Neural cell (in vitro differentiated cells): ENCODE measurements around the gene DGKI. TPM values are rescaled to one million over a fixed set of nuclear protein-coding genes. Genes with fewer than 3 reads are reported as not detected.

Experiments used
- H2AFZ ChIP-seq: fragments of 200-600, 300-800 bp; sonication (generic), shearing (Covaris generic); 2 replicates; pipeline ENCODE4 v1.6.0; 2014; ENCODE audit warnings: low read depth, mild to moderate bottlenecking, antibody characterized with exemption, low read length, moderate library complexity
- H3F3A ChIP-seq: fragments of 200-600 bp; shearing (Covaris generic); 2 replicates; pipeline ENCODE4 v1.6.1; 2016; ENCODE audit warnings: mild to moderate bottlenecking, moderate library complexity, mixed read lengths, antibody characterized with exemption, low read length; ENCODE audit not compliant: insufficient read depth, poor library complexity, severe bottlenecking
- H3K27ac ChIP-seq: fragments of 200-600, 300-800 bp; sonication (generic), shearing (Covaris generic); 2 replicates; pipeline ENCODE4 v1.5.1; 2014; ENCODE audit warnings: mild to moderate bottlenecking, low read length, moderate library complexity
- H3K27me3 ChIP-seq: fragments of 300-800, 200-600 bp; sonication (generic), shearing (Covaris generic); 2 replicates; pipeline ENCODE4 v1.6.0; 2014; ENCODE audit warnings: mild to moderate bottlenecking, low read depth, low read length, moderate library complexity; ENCODE audit not compliant: insufficient read depth
- H3K36me3 ChIP-seq: fragments of 300-800, 200-600 bp; sonication (generic), shearing (Covaris generic); 2 replicates; pipeline ENCODE4 v1.5.1; 2014; ENCODE audit warnings: mild to moderate bottlenecking, antibody characterized with exemption, low read length, moderate library complexity; ENCODE audit not compliant: insufficient read depth
- H3K4me2 ChIP-seq: fragments of 300-800, 200-600 bp; sonication (generic), shearing (Covaris generic); 2 replicates; pipeline ENCODE4 v1.6.0; 2014; ENCODE audit warnings: mild to moderate bottlenecking, low read length
- H3K4me3 ChIP-seq: fragments of 300-800, 200-600 bp; sonication (generic), shearing (Covaris generic); 2 replicates; pipeline ENCODE4 v1.5.1; 2014; ENCODE audit warnings: mild to moderate bottlenecking, low read length, moderate library complexity
- H3K79me2 ChIP-seq: fragments of 200-600 bp; shearing (Covaris generic); replicated peaks from 2 replicates; pipeline ENCODE4 v1.6.0; 2014; ENCODE audit warnings: mild to moderate bottlenecking, low read length, moderate library complexity; ENCODE audit not compliant: insufficient read depth
- H3K9ac ChIP-seq: fragments of 300-800, 200-600 bp; sonication (generic), shearing (Covaris generic); 2 replicates; pipeline ENCODE4 v1.6.1; 2016; ENCODE audit warnings: mild to moderate bottlenecking, low read length, mixed read lengths
- H3K9me2 ChIP-seq: fragments of 200-600 bp; shearing (Covaris generic); 2 replicates; pipeline ENCODE4 v1.6.1; 2016; ENCODE audit warnings: mild to moderate bottlenecking, low read length, mixed read lengths; ENCODE audit not compliant: insufficient read depth
- H3K9me3 ChIP-seq: fragments of 200-600, 300-800 bp; sonication (generic), shearing (Covaris generic); 2 replicates; pipeline ENCODE4 v1.6.1; 2016; ENCODE audit warnings: mild to moderate bottlenecking, mixed run types, low read length, moderate library complexity, mixed read lengths
- H4K20me1 ChIP-seq: fragments of 200-600 bp; shearing (Covaris generic); 2 replicates; pipeline ENCODE4 v1.6.1; 2016; ENCODE audit warnings: mild to moderate bottlenecking, mixed run types; ENCODE audit not compliant: insufficient read depth
- CTCF ChIP-seq: fragments of 450-650 bp; IDR thresholded peaks from 2 replicates; pipeline ENCODE4 v1.5.1; 2014; ENCODE audit warnings: antibody characterized with exemption, mild to moderate bottlenecking, moderate library complexity; ENCODE audit not compliant: poor library complexity, severe bottlenecking
- EP300 ChIP-seq: fragments of 450-650 bp; conservative IDR thresholded peaks from 2 replicates; pipeline ENCODE4 v1.6.1; 2014; ENCODE audit warnings: antibody characterized with exemption, mild to moderate bottlenecking, moderate library complexity; ENCODE audit not compliant: poor library complexity, severe bottlenecking
- EZH2 ChIP-seq: fragments of 200-600, 300-800 bp; shearing (Covaris generic), sonication (generic); IDR thresholded peaks from 2 replicates; pipeline ENCODE4 v1.6.1; 2014; ENCODE audit warnings: antibody characterized with exemption, low read length, borderline replicate concordance, mild to moderate bottlenecking; ENCODE audit not compliant: insufficient read depth, poor library complexity, severe bottlenecking
- MXI1 ChIP-seq: fragments of 450-650 bp; conservative IDR thresholded peaks from 2 replicates; pipeline ENCODE4 v1.6.1; 2014; ENCODE audit warnings: antibody characterized with exemption, mild to moderate bottlenecking; ENCODE audit not compliant: poor library complexity, severe bottlenecking
- POLR2AphosphoS5 ChIP-seq: IDR thresholded peaks from 2 replicates; pipeline ENCODE4 v1.6.1; 2012
- RAD21 ChIP-seq: fragments of 450-650 bp; conservative IDR thresholded peaks from 2 replicates; pipeline ENCODE4 v1.6.1; 2014; ENCODE audit warnings: antibody characterized with exemption, mild to moderate bottlenecking, moderate library complexity
- SMC3 ChIP-seq: fragments of 450-650 bp; conservative IDR thresholded peaks from 2 replicates; pipeline ENCODE4 v1.6.1; 2014; ENCODE audit warnings: antibody characterized with exemption, mild to moderate bottlenecking, moderate library complexity; ENCODE audit not compliant: poor library complexity
- TAF1 ChIP-seq: IDR thresholded peaks from 2 replicates; pipeline ENCODE4 v1.6.1; 2012; ENCODE audit warnings: low read depth
- polyA plus RNA-seq: library from polyadenylated mRNA; depleted of rRNA; stranded (reverse); fragments of >200 nt; gene quantifications from 2 replicates; pipeline ENCODE4 v1.2.3, GENCODE V29; 2014
- TF ChIP-seq, protein P1 (sequence below): IDR thresholded peaks from 2 replicates; pipeline ENCODE4 v1.6.1; 2012; ENCODE audit warnings: borderline replicate concordance

DGKI gene
- polyA plus RNA-seq, 1 donor from 2014 or later = 15.8 TPM

GRCh38 chr7:137489880-137490279, 356.9 kb downstream of the DGKI start:
- no peaks in the 10 kb centered on the region for H3K9me2 ChIP-seq
- no peak for TF ChIP-seq RAD21
- no peak for TF ChIP-seq EP300
- TF ChIP-seq TAF1 = no peak
- TF ChIP-seq EZH2 = no peak
- TF ChIP-seq, protein P1, sequence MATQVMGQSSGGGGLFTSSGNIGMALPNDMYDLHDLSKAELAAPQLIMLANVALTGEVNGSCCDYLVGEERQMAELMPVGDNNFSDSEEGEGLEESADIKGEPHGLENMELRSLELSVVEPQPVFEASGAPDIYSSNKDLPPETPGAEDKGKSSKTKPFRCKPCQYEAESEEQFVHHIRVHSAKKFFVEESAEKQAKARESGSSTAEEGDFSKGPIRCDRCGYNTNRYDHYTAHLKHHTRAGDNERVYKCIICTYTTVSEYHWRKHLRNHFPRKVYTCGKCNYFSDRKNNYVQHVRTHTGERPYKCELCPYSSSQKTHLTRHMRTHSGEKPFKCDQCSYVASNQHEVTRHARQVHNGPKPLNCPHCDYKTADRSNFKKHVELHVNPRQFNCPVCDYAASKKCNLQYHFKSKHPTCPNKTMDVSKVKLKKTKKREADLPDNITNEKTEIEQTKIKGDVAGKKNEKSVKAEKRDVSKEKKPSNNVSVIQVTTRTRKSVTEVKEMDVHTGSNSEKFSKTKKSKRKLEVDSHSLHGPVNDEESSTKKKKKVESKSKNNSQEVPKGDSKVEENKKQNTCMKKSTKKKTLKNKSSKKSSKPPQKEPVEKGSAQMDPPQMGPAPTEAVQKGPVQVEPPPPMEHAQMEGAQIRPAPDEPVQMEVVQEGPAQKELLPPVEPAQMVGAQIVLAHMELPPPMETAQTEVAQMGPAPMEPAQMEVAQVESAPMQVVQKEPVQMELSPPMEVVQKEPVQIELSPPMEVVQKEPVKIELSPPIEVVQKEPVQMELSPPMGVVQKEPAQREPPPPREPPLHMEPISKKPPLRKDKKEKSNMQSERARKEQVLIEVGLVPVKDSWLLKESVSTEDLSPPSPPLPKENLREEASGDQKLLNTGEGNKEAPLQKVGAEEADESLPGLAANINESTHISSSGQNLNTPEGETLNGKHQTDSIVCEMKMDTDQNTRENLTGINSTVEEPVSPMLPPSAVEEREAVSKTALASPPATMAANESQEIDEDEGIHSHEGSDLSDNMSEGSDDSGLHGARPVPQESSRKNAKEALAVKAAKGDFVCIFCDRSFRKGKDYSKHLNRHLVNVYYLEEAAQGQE = no peak
- TF ChIP-seq SMC3 = no peak
- no peak for TF ChIP-seq MXI1
- no peak for TF ChIP-seq CTCF
- TF ChIP-seq POLR2AphosphoS5 = no peak
- no peaks in the 10 kb centered on the region for H3K9me3 ChIP-seq
- no peak overlapping the region for H3K9ac ChIP-seq
- no peak overlapping the region for H3K4me3 ChIP-seq
- no peak overlapping the region for H2AFZ ChIP-seq
- H3K27me3 ChIP-seq = no peaks in the 10 kb centered on the region
- no peaks in the 10 kb centered on the region for H3F3A ChIP-seq
- no peaks in the 10 kb centered on the region for H3K36me3 ChIP-seq
- H3K79me2 ChIP-seq = no peaks in the 10 kb centered on the region
- H4K20me1 ChIP-seq = no peaks in the 10 kb centered on the region
- no peak overlapping the region for H3K27ac ChIP-seq
- H3K4me2 ChIP-seq = no peak overlapping the region

GRCh38 chr7:137488038-137488437, 358.7 kb downstream of the DGKI start:
- Histone ChIP-seq H3K36me3 (no peaks in the 10 kb centered on the region), H3K9ac (no peak overlapping the region), H3K9me3 (no peaks in the 10 kb centered on the region)

More at GRCh38 chr7:137488038-137488437, 358.7 kb downstream of the DGKI start:
- H2AFZ ChIP-seq = no peak overlapping the region
- H3K27me3 ChIP-seq = no peaks in the 10 kb centered on the region
- TF ChIP-seq, protein P1 = no peak
- TF ChIP-seq POLR2AphosphoS5 (no peak), EP300 (no peak), CTCF (no peak), MXI1 (no peak), EZH2 (no peak), RAD21 (no peak), TAF1 (no peak), SMC3 (no peak)
- no peak overlapping the region for H3K4me3 ChIP-seq
- H3K27ac ChIP-seq = no peak overlapping the region
- H3K79me2 ChIP-seq = no peaks in the 10 kb centered on the region
- no peaks in the 10 kb centered on the region for H3K9me2 ChIP-seq
- no peaks in the 10 kb centered on the region for H4K20me1 ChIP-seq
- H3F3A ChIP-seq = no peaks in the 10 kb centered on the region
- no peak overlapping the region for H3K4me2 ChIP-seq
